ENCODE measurements around the gene BAZ1B.

DNA sequence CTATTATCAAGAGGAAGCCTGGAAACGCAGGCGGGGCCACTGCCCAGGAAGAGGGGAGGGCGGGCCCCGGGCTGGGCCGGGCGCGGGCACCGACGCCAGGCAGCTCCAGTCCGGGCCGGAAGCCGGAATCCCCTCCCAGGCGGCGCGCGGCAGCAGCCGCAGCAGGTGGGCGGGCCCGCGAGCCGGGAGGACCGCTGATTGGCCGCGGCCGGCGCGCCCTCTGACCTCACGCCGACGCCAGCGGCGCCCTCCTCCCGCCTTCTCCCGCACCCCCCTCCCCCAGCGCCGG lies 35.0 kb upstream of the BAZ1B start:
- TF ChIP-seq EZH2 (IDR thresholded peaks at IDR 0.05; ENCODE audit: borderline replicate concordance, low read depth, low read length, poor library complexity, severe bottlenecking): no peak
- TF ChIP-seq, protein P1, sequence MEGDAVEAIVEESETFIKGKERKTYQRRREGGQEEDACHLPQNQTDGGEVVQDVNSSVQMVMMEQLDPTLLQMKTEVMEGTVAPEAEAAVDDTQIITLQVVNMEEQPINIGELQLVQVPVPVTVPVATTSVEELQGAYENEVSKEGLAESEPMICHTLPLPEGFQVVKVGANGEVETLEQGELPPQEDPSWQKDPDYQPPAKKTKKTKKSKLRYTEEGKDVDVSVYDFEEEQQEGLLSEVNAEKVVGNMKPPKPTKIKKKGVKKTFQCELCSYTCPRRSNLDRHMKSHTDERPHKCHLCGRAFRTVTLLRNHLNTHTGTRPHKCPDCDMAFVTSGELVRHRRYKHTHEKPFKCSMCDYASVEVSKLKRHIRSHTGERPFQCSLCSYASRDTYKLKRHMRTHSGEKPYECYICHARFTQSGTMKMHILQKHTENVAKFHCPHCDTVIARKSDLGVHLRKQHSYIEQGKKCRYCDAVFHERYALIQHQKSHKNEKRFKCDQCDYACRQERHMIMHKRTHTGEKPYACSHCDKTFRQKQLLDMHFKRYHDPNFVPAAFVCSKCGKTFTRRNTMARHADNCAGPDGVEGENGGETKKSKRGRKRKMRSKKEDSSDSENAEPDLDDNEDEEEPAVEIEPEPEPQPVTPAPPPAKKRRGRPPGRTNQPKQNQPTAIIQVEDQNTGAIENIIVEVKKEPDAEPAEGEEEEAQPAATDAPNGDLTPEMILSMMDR (conservative IDR thresholded peaks at IDR 0.05; ENCODE audit: low read depth, low read length): no peak

Measured in A673 (cell line).